ENCODE results near the gene ADD1.

GRCh38 chr4:2803624-2804448 is 39.8 kb upstream of the ADD1 start:
- peak; percentile 12 for TF ChIP-seq CTCF (IDR thresholded peaks at IDR 0.05; ENCODE audit: low read depth, low read length, missing input control)
- TF ChIP-seq EGR1 (IDR thresholded peaks at IDR 0.05; ENCODE audit: low read depth in 2 of 2): no peak
- TF ChIP-seq YY1 (IDR thresholded peaks at IDR 0.05): no peak
- no peak for TF ChIP-seq GABPA (IDR thresholded peaks at IDR 0.05 in 1 of 2, conservative IDR thresholded peaks at IDR 0.05 in 1 of 2)
- TF ChIP-seq RAD21 (IDR thresholded peaks at IDR 0.05): no peak
- TF ChIP-seq SP1 (IDR thresholded peaks at IDR 0.05): no peak
- TF ChIP-seq MAX (IDR thresholded peaks at IDR 0.05): no peak
- no peak for TF ChIP-seq TAF1 (conservative IDR thresholded peaks at IDR 0.05)
- no peak for TF ChIP-seq JUND (IDR thresholded peaks at IDR 0.05)
- TF ChIP-seq REST (IDR thresholded peaks at IDR 0.05): no peak
